ENCODE data around the gene FAM8A1. TPM values are rescaled to one million over a fixed set of nuclear protein-coding genes. Genes with fewer than 3 reads are reported as not detected.

FAM8A1 gene
- total and polyA plus RNA-seq, 9 of the 15 experiments (the other 6 are each of a cell fraction or from before 2014, with no cell fraction given): 4.9 to 23.6 (median 14.2) TPM

GRCh38 chr6:17599877-17600526 is at the start of gene FAM8A1 (continued):
- TF ChIP-seq FOXK1 (CRISPR knock-in tag; IDR thresholded peaks at IDR 0.05; ENCODE audit: borderline replicate concordance): no peak
- no peak for TF ChIP-seq ZNF224 (CRISPR knock-in tag; IDR thresholded peaks at IDR 0.05)
- no peak for TF ChIP-seq MXI1 (IDR thresholded peaks at IDR 0.05; ENCODE audit: low read depth, low read length)
- peak; percentile 40 for TF ChIP-seq CTBP1 (IDR thresholded peaks at IDR 0.05; ENCODE audit: borderline replicate concordance)
- no peak for TF ChIP-seq RERE (CRISPR knock-in tag; IDR thresholded peaks at IDR 0.05; ENCODE audit: borderline replicate concordance)
- TF ChIP-seq, protein P1, sequence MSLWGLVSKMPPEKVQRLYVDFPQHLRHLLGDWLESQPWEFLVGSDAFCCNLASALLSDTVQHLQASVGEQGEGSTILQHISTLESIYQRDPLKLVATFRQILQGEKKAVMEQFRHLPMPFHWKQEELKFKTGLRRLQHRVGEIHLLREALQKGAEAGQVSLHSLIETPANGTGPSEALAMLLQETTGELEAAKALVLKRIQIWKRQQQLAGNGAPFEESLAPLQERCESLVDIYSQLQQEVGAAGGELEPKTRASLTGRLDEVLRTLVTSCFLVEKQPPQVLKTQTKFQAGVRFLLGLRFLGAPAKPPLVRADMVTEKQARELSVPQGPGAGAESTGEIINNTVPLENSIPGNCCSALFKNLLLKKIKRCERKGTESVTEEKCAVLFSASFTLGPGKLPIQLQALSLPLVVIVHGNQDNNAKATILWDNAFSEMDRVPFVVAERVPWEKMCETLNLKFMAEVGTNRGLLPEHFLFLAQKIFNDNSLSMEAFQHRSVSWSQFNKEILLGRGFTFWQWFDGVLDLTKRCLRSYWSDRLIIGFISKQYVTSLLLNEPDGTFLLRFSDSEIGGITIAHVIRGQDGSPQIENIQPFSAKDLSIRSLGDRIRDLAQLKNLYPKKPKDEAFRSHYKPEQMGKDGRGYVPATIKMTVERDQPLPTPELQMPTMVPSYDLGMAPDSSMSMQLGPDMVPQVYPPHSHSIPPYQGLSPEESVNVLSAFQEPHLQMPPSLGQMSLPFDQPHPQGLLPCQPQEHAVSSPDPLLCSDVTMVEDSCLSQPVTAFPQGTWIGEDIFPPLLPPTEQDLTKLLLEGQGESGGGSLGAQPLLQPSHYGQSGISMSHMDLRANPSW (CRISPR knock-in tag; IDR thresholded peaks at IDR 0.05): no peak
- TF ChIP-seq SMAD2 (IDR thresholded peaks at IDR 0.05; ENCODE audit: low read depth, low read length): no peak
- peak; percentile 91 for TF ChIP-seq RUNX1 (IDR thresholded peaks at IDR 0.05; ENCODE audit: low read depth)
- peak; percentile 88 for TF ChIP-seq HMGN3 (IDR thresholded peaks at IDR 0.05; ENCODE audit: borderline replicate concordance, extremely low read depth, insufficient read length, low read depth, low read length)
- no peak for TF ChIP-seq TEAD2 (tag; IDR thresholded peaks at IDR 0.05)
- TF ChIP-seq HMG20B (CRISPR knock-in tag; IDR thresholded peaks at IDR 0.05): no peak
- TF ChIP-seq CREBBP (IDR thresholded peaks at IDR 0.05; ENCODE audit: low read depth, low read length): no peak
- peak; percentile 82 for TF ChIP-seq KLF1 (tag; IDR thresholded peaks at IDR 0.05)
- no peak for TF ChIP-seq ZNF277 (CRISPR knock-in tag; IDR thresholded peaks at IDR 0.05; ENCODE audit: borderline replicate concordance)
- no peak for TF ChIP-seq MAFG (tag; conservative IDR thresholded peaks at IDR 0.05)
- TF ChIP-seq ZC3H8 (IDR thresholded peaks at IDR 0.05): no peak
- no peak for TF ChIP-seq MAFF (IDR thresholded peaks at IDR 0.05; ENCODE audit: low read length)
- TF ChIP-seq, protein P2, sequence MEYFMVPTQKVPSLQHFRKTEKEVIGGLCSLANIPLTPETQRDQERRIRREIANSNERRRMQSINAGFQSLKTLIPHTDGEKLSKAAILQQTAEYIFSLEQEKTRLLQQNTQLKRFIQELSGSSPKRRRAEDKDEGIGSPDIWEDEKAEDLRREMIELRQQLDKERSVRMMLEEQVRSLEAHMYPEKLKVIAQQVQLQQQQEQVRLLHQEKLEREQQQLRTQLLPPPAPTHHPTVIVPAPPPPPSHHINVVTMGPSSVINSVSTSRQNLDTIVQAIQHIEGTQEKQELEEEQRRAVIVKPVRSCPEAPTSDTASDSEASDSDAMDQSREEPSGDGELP (CRISPR knock-in tag; IDR thresholded peaks at IDR 0.05; ENCODE audit: borderline replicate concordance): peak; percentile 88
- TF ChIP-seq MEIS2 (IDR thresholded peaks at IDR 0.05; ENCODE audit: partially characterized antibody): peak; percentile 67

Measured in K562 (cell line).